HG03095 (cell line): ENCODE results near the gene OR10G6.
"Not testable (repeated sequence)": the region's sequence is repeated elsewhere in the genome, so short reads cannot be mapped to it uniquely, and the experiment has no call there.

Experiments used
- ATAC-seq: cut with Tn5 transposase; IDR thresholded peaks from one replicate; pipeline ENCODE4 v1.9.1; 2021; ENCODE audit warnings: moderate library complexity; ENCODE audit not compliant: unreplicated experiment

Gene OR10G6, protein sequence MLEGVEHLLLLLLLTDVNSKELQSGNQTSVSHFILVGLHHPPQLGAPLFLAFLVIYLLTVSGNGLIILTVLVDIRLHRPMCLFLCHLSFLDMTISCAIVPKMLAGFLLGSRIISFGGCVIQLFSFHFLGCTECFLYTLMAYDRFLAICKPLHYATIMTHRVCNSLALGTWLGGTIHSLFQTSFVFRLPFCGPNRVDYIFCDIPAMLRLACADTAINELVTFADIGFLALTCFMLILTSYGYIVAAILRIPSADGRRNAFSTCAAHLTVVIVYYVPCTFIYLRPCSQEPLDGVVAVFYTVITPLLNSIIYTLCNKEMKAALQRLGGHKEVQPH

DNA sequence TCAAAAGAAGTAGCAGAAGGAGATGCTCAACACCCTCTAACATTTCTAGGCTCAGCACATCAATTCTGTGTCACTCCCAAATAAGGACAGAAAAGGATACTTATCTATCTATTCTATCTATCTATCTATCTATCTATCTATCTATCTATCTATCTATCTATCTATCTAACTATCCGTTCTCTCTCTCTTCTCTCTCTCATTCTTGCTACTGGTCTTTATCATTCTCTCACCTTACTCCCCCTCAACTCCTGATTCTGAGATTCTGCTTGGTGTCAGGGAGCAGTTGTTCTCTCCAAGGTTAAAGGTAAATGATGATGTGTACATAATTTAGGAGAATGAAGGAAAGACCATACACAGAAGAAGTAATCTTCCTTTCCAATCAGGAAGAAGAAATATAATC, at the start of gene OR10G6:
Gene OR10G6, minus strand, starts transcription at position 43 of the 400 bp plus-strand sequence. Its CDS starts 0 bp downstream, at position 43.
- no peak for ATAC-seq

DNA sequence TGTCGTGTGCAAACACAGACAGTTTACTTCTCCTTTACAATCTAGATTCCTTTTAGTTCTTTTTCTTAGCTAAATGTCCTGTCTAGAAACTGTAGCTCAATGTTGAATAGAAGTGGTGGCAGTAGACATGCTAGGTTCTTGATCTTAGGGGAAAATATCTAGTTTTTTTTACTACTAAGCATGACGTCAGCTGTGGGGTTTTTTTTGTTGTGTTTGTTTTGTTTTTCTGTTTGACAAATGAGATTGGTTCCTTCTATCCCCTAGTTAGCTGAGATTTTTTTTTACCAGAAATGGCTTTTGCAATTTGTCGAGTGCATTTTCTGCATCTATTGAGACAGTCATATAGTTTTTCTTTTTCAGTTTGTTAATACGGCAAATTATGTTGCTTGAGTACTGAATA, 48.5 kb upstream of the OR10G6 start:
- no peak for ATAC-seq

DNA sequence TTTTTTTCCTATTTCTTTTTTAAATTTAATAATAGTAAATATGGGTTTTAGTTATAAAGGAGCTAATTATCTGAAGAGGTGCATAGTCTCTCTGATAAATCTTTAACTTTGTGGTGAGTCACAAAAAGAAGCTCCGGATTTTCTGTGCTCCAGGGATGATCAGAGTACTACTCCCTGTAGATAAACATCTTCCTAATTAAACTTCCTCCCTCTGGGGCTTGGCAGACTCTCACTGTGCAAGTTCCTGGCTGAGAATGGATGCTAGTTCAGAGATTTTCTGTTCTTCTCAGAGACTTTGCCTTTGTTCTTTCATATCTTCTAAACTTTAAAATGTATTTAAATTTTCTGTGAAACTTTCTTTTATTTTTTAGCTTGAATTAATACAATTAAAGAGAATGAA, 46.3 kb upstream of the OR10G6 start, which contains the start of gene OR10G7:
Gene OR10G7, minus strand, starts transcription at position 72 of the 400 bp plus-strand sequence. CDS start 2,324 bp downstream, outside the sequence.
- ATAC-seq = no peak

DNA sequence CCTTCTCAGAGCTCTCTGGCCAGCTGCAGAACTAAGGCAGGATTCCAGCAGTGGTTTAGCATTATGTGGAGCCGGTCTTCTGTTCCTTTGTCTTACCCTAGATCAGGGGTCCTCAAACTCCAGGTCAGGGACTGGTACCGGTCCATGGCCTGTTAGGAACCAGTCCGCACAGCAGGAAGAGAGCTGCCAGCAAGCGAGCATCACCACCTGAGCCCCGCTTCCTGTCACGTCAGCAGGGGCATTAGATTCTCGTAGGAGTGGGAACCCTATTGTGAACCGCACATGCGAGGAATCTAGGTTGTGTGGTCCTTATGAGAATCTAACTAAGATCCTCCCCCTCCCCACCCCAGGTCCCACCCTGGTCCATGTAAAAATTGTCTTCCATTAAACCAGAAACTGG, 44.6 kb upstream of the OR10G6 start:
- ATAC-seq = no peak

DNA sequence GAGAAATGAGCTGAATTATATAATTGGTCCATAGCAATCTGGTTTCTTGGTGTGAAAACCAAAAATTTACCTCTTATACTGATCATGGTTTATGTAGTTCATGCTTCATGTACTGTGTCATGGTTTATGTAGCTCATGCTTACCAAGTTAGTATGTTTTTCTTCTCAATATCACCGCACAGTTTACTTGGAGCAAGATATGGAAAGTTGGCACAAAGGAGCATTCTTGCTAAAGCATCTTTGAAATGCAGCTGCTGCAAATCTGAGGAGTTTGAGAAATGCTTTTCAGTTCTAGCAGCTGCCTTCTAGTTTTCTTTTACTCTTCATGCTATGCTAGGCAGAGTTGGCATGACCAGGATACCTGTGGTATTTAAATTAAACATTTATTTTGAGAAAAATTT, 41.7 kb upstream of the OR10G6 start:
- ATAC-seq = no peak

DNA sequence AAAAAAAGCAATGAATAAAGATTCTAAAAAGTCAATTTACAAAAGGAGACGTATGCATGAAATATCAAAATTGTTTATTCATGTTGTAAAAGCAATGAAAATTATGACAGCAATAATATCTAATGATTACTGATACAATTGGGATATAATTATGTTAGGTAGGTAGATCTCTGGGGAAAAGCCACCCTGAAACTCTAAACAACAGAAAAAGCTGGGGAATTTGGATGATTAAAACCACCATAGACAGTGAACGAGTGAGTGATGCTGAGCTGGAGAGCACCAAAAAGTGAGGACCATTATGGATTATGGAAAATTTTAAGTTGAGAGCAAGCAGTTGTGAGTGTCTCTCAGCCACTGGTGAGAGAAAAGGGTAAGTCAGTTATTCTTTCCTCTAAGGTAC, 31.5 kb upstream of the OR10G6 start, which contains the start of gene OR10G8:
Gene OR10G8, plus strand, starts transcription at position 301 of the 400 bp plus-strand sequence. CDS start 2,825 bp downstream, outside the sequence.
- ATAC-seq = no peak

DNA sequence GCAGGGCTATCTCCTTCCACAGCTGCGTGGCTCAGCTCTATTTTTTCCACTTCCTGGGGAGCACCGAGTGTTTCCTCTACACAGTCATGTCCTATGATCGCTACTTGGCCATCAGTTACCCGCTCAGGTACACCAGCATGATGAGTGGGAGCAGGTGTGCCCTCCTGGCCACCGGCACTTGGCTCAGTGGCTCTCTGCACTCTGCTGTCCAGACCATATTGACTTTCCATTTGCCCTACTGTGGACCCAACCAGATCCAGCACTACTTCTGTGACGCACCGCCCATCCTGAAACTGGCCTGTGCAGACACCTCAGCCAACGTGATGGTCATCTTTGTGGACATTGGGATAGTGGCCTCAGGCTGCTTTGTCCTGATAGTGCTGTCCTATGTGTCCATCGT, 20.9 kb upstream of the OR10G6 start:
- not testable (repeated sequence) for ATAC-seq

DNA sequence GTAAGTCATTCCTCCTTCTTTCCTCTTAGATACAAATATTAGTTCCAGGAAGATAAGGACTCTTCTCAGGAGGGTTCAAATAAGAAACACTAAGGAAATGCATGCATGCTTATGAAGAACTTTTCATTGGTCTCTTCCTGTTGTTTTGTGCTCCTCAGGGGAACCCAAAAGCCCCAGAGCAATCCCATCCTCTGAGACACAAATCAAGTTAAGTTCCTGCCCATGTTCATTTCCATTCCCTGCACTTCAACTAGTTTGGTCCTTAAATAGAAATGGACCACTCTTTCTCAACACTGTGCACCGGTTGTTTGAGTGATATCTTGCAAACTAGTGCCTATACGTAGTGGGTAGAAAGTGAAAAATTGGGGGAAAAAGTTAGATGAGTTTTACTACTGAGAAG, 17.7 kb upstream of the OR10G6 start, which contains the start of gene OR10G4:
Gene OR10G4, plus strand, starts transcription at position 301 of the 400 bp plus-strand sequence. CDS start 2,578 bp downstream, outside the sequence.
- ATAC-seq = no peak

DNA sequence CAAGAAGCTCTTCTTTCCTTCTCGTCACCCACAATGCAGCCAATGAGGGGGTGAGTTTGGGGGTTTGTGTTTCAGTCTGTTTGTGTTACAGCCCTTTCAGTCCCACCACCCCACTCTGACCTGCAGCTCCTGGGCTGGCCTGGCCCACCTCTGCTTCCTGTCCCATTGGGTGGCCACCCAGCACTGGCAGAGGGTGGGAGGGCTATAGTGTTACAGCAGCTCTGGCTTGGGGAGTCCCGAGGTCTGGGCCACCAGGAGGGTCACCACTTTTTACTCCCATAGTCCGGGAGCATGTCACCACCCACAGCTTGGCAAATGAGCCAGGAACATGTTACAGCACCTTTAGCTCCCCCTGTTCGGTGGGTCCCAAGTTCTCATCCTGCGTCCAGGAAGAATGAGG, 15.7 kb downstream of the OR10G6 start:
- ATAC-seq = no peak

DNA sequence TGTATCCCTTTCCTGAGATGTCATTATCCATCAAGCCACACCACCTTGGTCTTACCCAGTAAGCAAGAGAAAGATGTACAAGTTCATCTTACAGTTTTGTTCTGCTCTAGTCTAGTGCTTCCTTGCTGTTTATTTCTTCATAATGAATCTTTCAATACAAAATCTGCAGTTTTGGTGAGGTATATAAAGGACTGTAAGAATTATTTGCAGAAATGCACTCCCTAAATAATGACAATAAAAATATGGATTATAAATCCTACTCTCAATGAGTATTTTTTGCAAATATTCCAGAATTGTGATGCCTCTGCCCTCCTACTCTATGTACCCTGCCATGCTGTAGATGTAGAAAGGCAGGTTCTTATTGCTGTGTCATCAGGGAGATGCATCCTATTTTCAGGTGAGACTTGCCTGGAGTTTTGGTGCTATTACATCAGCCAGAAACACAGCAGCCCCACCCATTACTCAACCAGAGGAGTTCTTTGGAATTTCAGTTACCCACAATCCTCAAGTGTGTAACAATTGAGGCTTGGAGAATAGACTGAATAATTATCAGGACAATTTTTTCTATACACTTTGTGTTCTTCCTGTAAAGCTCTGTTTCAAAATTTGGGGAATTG, 17.1 kb downstream of the OR10G6 start, which contains the start of gene OR10S1:
Gene OR10S1, minus strand, starts transcription at position 51 of the 617 bp plus-strand sequence. CDS start 117 bp downstream, outside the sequence.
- ATAC-seq = no peak

DNA sequence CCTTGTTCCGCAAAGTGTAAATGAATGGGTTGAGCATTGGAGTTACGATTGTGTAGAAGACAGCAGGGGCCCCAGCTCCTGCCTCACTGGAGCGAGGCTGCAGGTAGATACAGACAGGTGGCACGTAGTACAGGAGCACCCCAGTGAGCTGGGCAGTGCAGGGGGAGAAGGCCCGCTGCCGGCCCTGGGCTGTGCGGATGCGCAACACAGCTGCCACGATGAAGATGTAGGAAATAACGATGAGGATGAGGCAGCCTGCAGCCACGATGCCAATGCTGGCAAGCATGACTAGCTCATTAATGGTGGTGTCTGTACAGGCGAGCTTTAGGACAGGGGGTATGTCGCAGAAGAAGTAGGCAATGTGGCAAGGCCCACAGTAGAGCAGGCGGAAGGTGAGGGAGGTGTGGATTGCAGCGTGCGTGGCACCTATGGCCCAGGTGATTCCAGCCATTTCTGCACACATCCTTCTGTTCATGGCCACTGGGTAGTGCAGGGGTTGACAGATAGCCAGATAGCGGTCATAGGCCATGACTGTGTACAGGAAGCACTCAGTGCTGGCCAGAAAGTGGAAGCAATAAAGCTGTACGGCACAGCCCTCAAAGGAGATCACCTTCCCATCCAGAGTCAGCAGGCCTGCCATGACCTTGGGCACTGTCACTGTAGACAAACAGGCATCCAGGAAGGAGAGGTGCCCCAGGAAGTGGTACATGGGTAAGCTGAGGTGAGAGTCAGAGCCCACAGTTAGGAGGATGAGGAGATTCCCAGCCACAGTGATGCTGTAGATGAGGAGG, 18.0 kb downstream of the OR10G6 start:
- no peak for ATAC-seq

DNA sequence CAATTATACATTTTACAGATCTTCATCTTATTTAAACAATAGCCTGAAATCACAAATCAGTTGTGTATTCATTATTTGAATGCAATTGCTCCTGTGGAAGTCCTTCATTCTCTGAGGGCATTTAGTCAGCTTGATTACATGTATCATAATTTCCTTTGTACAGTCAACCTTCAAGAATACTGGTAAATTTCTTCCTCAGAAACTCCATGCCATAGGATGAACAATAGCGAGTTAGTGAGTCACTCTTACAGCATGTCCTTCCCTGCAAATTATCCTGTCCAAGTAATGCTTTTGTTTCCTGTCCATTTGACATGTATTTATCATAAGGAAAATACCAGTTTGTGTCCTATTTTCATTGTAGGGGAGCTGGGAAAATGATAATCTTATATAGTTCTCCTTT, 21.1 kb downstream of the OR10G6 start:
- no peak for ATAC-seq

DNA sequence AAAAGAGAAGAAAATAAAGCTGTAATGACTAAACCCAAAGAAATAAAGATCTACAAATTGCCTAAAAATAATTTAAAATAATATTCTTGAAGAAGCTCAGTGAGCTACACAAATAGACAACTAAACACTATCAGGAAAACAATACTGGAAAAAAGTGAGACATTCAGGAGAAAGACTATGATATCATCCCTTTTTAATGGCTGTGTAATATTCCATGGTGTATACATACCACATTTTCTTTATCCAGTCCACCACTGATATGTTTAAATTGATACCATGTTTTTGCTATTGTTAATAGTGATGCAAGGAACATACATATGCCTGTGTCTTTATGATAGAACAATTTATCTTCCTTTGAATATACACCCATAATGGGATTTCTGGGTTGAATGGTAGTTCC, 38.2 kb downstream of the OR10G6 start:
- no peak for ATAC-seq

DNA sequence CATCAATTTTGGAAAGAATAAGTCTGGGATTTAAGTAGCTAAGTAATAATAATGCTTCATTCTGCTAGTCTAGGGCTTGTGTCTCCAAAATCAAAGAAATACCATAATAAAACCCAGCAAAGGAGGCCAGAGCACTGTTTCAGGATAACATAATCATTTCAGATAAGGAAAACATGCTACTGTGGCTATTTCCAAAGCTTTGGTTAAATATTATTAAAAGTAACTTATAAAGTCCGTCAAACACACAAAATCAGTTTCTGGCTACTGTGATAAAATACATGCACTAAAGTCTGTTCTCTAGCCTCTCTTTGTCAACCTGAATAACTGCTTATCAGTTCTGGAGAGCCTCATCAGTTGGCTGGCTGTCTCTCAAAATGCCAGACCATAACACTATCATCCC, 49.8 kb downstream of the OR10G6 start:
- ATAC-seq = no peak
